Hematopoietic multipotent progenitor cell (in vitro differentiated cells): ENCODE measurements around the gene SAMD4A. TPM values are rescaled to one million over a fixed set of nuclear protein-coding genes. Genes with fewer than 3 reads are reported as not detected.

Experiments
- DNase-seq, 3 donors: peaks; one replicate each; pipeline ENCODE4 v3.0.0-alpha.2; 2011 to 2015; ENCODE audit warnings: low read depth in 2 of 3, low spot score in 2 of 3
- total RNA-seq: library from RNA; depleted of rRNA; stranded (reverse); fragments of >200 nt; gene quantifications from one replicate; pipeline ENCODE4 v1.2.3, GENCODE V29; 2012

The SAMD4A gene
- total RNA-seq, 1 donor = 2.7 TPM

- DNase-seq = no peak
These were observed 85.7 kb downstream of the SAMD4A start for GRCh38 chr14:54652605-54653052.

- DNase-seq = peak in 2 of 3 donors; percentile 41 to 69
These were observed 87.0 kb downstream of the SAMD4A start for GRCh38 chr14:54653712-54654469.

GRCh38 chr14:54654605-54655004, 87.7 kb downstream of the SAMD4A start:
- no peak for DNase-seq

- no peak for DNase-seq
These were observed 91.9 kb downstream of the SAMD4A start for GRCh38 chr14:54658836-54659235.

- no peak for DNase-seq
These were observed 92.4 kb downstream of the SAMD4A start for GRCh38 chr14:54659365-54659764.

GRCh38 chr14:54660604-54661111, 93.7 kb downstream of the SAMD4A start:
- no peak for DNase-seq

GRCh38 chr14:54662491-54663133, 95.7 kb downstream of the SAMD4A start:
- DNase-seq = no peak

- DNase-seq = no peak
These were observed 98.0 kb downstream of the SAMD4A start for GRCh38 chr14:54664961-54665360.

- no peak for DNase-seq
These were observed 99.0 kb downstream of the SAMD4A start for GRCh38 chr14:54665946-54666345.

GRCh38 chr14:54667026-54667744, 100.3 kb downstream of the SAMD4A start:
- no peak for DNase-seq

- DNase-seq = no peak
These were observed 100.8 kb downstream of the SAMD4A start for GRCh38 chr14:54667764-54668163.

GRCh38 chr14:54669721-54670561, 103.0 kb downstream of the SAMD4A start:
- no peak for DNase-seq

GRCh38 chr14:54671537-54671936, 104.6 kb downstream of the SAMD4A start:
- no peak for DNase-seq

- DNase-seq = no peak
These were observed 105.3 kb downstream of the SAMD4A start for GRCh38 chr14:54672181-54672580.

- no peak for DNase-seq
These were observed 105.8 kb downstream of the SAMD4A start for GRCh38 chr14:54672688-54673087.

GRCh38 chr14:54673193-54674045, 106.5 kb downstream of the SAMD4A start:
- DNase-seq = no peak

GRCh38 chr14:54674046-54674741, 107.3 kb downstream of the SAMD4A start:
- DNase-seq = no peak

- no peak for DNase-seq
These were observed 108.6 kb downstream of the SAMD4A start for GRCh38 chr14:54675236-54676128.
